Umbilical cord (tissue), 2 donors: ENCODE results near the gene DUOXA2. TPM values are rescaled to one million over a fixed set of nuclear protein-coding genes. Genes with fewer than 3 reads are reported as not detected.
"Not testable (repeated sequence)": the region's sequence is repeated elsewhere in the genome, so short reads cannot be mapped to it uniquely, and the experiment has no call there.

ENCODE experiments used
- DNase-seq: peaks from one replicate; pipeline ENCODE4 v3.0.0-alpha.2; 2015; ENCODE audit warnings: low spot score
- total RNA-seq: library from RNA; depleted of rRNA; stranded (reverse); fragments of >200 nt; gene quantifications from one replicate; pipeline ENCODE4 v1.2.3, GENCODE V29; 2014; ENCODE audit warnings: low replicate concordance; ENCODE audit not compliant: insufficient read depth

DUOXA2 gene
- 3.9 TPM for total RNA-seq

DNA sequence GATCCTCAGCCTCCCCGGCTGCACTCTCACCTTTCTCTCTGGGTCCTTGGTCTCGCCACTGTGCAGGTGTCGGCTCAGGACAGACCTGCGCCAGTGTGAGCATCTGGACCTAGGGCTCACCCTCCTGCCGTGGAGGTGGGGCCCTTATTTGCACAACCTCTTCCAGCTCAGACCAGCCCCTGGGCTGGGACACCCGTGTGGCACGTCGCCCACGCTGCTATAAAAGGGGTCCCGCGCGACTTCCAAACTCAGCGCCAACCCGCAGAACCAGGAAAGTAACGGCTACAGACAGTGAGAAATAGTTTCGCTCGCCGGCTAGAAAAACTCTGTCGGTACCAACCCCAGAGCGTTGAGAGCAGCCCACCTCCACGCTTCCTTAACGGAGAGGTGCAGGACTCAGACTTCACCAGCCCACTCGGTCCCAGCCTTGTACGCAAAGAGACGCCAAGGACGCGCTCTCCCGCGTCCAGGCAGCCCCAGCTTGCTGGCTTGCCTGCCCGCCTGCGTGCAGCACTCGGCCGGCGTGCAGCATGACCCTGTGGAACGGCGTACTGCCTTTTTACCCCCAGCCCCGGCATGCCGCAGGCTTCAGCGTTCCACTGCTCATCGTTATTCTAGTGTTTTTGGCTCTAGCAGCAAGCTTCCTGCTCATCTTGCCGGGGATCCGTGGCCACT, at the start of gene DUOXA2, which contains the start of gene DUOX2:
Gene DUOXA2 (plus strand): TSS at position 251 of the 675 bp plus-strand sequence. CDS start 280 bp downstream, at position 531.
Gene DUOX2 (minus strand): TSS at position 97 of the 675 bp plus-strand sequence. CDS start 761 bp downstream, outside the sequence.
- DNase-seq: no peak

DNA sequence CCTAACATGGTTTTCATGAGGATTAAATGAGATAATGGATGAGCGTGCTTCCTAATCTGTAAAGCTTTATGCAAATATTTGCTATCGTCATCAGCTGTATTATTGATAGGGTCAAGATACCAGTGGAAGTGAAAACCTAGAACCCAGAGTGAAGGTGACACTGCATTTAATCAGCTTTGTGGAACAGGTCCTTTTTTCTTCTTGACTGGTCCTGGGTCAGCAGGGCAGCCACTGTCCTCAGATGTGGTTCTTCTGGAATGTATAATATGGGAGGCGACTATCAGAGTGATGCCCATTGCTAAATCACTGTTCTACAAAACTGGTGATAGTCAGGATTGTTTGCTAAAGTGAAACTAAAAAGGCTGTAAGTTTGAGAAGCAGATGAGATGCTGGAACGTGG, 49.7 kb upstream of the DUOXA2 start:
- DNase-seq: no peak

DNA sequence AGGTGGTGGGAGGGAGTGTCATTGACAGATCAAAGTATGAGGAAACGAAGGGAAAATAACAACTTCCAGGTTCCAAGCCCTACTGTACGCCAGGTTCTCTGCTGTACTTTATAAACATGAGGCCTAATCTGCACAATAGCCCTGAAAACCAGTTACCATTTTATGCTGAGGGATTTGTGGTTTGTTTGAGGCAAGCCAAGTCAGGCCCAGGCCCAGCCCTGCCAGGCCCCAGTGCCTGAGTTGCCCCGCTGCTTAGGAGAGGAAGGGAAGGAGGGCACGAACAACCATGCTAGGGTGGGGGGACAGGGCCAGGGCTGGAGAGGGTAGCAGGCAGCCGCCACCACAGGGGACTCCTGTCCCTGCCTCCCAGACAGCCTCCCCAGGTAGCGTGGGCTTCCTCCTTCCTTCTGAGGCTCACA, 44.2 kb upstream of the DUOXA2 start:
- DNase-seq: not testable (repeated sequence)

DNA sequence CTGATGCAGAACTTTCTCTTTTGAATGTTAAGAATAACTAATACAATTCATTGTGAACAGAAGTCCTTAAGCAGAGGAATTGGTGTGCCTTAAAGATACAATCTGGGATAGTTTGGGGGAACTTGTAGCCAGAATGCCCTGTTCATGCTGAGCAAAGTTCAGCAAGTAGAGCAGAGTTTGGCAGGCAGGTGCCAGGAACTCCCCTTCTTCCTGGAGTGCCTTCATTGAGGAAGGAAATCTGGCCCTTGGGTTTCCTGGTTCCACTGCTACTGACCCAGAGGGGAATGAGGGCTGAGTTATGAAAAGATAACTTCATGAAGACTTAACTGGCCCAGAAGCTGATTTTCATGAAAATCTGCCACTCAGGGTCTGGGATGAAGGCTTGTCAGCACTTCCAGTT, 40.5 kb upstream of the DUOXA2 start:
- DNase-seq: not testable (repeated sequence)

DNA sequence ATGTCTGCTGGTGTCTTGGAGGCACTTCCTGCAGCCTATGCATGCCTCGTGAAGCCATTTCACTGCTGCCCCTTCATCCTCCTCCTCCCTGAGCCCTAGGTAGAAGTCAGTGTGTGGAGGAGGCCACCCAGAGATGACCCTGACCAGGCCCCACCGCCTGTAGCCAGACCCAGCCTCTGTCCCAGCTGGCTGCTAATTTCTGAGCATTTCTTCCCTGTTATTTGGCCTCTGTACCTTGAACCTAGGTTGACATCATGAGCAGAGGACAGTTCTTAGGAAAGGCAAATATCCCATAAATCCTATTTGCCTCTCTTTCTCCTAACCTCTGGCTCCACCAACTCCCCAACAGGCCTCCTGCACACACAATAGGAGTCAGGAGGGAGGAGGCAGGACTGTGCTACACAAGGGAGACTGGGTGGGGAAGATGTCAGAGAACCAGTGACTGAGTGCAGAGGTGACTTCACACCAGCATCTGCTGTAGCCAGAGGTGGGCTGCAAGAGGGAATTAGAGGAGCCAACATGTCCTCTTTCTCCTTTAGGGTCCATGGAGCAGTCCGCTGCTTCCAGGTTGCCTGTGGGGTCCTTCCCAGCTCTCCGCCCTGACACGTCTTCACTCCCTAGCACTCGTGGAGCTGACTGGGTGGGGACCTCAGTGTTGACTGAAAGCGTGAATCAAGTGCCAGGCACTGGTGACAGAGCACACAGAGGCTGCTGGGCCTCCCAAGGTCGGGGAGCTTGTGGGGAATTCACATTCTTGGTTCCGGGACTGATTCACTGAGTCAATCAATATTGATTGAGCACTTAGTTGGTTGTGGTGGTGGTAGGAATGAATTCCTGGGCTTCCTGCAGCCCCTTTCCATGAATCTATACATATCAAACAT, 38.4 kb upstream of the DUOXA2 start:
- DNase-seq: not testable (repeated sequence)

DNA sequence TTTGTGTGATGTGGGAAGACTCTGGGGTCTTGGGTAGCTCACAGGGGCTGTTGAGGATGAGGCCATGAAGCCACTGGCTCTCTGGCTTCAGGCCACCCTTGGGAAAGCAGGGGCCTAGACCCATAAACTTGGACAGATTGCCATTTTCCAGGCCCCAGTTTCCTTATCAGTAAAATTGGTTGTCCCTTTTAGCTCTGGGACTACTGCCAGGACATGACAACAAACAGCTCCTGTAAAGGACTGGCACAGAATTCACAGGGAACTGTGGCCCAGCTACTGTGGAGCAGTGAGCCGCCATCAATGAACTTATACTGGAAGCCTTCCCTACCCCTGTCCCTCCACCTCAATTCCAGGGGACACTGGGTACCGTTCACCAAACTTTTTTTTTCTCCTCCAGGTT, 36.7 kb upstream of the DUOXA2 start:
- not testable (repeated sequence) for DNase-seq

DNA sequence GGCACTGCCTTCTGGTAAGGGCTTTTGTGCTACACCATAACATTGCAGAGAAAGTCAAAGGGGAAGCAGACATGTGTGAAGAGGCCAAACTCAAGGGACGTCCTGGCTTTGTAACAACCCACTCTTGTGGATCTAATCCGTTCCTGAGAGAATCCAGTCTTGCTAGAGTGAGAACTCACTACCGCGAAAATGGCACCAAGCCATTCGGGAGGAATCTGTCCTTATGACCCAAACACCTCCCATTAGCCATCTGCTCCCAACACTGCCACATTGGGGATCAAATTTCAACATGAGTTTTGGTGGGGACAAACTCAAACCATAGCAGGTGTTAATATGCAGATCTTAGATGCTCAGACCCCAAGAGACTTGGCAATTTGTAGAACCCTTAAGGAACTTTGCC, 34.9 kb upstream of the DUOXA2 start:
- not testable (repeated sequence) for DNase-seq

DNA sequence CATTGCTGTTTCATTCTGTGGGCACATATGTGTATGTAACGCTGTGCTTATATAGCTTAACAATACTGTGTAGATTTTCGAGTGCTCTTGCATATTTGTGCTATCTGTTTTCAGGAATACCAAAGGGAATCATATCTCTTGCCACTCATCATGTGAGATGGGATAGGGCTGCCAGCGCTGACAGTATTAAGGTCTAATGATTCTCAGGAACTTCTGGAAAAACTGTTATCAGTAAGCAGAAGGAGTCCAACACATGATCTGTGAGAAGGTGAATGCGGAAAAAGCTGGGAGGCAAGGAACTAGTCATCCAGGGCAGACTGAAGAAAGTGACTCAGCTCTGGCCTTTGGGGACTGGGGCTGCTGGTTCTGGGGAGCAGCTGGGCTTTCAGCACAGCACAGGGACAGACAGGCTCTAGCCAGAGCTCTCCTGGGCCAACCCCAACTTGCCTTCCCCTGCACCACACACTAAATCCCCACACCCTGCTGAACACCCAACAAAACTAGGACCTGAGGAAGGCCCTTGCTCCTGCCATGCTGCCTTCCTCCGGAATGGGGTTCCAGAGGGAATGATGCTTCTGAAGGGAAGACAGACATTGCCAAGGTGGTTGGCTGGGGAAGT, 34.4 kb upstream of the DUOXA2 start:
- peak; percentile 52 for DNase-seq

DNA sequence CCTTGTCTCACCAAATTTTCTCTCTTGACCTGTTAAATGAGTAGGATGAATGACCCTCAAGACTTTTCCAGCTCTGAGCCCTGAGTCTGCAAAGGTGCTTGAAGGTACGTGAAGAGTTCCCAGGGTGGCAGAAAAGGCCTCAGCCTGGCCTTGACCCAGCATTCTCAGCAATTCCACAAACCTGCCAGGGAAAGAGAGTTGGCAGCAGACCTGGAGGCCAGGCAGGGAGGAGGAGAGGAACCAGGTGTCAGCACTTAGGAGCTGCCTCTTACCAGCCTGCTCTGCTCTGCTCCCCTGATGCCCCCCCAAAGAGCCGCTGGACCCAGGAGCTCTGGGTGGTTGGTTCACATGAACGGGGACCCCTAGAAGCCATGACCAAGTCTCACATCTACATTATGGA, 33.5 kb upstream of the DUOXA2 start:
- not testable (repeated sequence) for DNase-seq

DNA sequence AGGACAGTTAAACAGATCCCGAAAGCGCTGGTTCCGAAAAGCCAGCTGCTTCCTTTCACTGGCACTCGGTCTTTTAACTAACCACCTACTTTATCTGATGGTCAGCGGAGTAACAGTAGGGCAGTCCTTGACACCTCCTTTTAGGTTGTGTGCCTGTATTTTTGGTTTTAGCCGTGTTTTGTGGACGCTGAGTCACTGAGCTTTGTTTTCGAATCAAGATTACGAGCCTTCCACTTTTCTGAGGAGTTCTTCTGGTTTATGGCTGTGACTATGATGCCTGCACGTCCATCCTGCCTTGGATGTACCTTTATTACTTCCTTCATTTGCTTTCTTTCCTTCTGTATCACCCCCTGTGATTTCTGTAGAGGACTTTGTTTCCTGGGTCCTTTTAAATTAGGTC, 31.7 kb upstream of the DUOXA2 start:
- DNase-seq: not testable (repeated sequence)

DNA sequence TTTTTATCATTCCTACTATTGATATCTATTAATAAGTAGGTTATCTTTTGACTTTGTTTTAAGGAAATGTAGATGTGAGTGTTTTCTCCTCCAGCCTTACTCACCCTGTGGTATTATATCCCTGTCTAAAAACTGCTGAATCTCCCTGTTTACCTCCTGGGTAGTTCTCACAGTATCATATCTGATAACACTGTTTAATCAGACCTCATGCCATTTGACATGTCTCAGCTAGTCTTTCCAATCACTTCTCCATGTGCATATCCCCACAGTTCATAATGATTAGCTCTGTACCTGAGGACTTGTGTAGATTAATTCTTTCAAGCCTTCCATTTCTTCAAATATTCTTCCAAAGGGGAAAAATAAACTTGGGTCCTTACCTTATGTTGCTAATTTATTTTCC, 30.9 kb upstream of the DUOXA2 start:
- DNase-seq: no peak

DNA sequence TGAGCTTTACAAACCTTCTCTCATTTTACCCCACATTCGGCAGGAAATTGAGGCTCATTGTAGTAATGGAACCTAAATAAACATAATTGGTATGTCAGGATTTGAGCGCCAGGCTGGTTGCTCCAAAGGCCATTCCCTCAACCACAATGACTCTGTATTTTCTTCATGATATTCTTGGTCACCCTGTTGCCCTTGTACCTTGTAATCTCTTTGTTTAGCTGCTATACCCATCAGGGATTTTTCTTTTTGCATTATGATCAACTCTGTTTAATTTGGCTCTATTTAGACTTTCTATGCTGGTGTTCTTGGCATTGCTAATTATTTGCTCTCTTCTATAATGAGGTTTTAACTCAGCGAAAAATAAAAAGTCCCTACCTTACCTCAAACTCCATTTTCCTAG, 30.0 kb upstream of the DUOXA2 start:
- no peak for DNase-seq

DNA sequence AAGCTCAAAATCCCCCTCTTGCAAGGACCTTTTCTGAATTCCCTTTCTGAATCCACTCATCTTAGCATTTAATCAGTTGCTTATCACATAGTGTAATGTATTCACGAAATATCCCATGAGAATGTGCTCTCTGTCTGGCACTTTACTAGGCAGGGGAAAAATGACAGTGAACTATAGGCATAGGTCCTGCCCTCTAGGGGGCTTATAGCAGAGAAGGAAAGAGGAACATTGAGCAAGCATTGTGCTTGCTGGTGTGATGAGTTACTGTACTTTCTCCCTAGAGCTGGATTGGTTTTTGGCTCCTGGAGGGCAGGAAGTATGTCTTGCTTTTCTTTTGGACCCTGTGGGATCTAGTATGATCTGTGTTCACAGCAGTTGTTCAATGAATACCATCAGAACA, 26.6 kb upstream of the DUOXA2 start:
- DNase-seq: peak; percentile 34

DNA sequence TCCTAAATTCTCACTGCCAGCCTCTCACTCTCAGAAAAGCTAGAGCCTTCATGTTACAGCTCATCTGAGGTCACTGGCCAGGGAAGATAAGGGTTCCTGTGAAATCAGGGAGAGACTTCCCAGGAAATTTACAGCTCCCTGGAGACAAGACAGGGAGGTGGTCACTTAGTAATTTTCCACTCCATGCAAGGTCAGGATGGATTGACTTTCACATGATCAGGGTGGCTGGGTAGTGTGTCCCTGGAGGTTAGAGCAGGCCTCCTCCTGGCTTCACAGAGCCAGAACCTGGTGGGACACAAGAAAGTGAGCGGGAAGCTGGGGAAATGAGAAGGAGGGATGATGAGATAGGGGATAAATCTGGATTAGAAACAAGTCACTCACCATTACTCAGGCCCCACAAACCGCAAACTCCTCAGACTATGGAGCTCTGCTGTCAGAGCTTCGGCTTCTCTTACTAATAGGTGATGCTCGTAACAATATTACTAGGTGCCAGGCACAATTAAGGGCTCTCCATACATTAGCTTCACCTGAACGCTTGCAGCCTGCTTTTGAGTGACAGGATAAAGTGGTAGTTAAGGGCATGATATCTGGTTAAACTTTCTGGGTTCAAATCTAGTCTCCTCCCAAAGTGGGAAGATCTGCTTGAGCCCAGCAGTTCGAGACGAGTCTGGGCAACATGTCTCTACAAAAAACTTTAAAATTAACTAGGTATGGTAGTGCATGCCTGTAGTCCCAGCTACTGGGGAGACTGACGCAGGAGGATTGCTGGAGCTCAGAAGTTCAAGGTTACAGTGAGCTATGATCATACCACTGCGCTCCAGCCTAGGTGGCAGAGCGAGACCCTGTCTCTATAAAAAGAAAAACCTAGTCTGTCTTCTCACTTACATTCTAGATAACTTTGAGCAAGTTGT, 25.1 kb upstream of the DUOXA2 start:
- DNase-seq: peak; percentile 85

DNA sequence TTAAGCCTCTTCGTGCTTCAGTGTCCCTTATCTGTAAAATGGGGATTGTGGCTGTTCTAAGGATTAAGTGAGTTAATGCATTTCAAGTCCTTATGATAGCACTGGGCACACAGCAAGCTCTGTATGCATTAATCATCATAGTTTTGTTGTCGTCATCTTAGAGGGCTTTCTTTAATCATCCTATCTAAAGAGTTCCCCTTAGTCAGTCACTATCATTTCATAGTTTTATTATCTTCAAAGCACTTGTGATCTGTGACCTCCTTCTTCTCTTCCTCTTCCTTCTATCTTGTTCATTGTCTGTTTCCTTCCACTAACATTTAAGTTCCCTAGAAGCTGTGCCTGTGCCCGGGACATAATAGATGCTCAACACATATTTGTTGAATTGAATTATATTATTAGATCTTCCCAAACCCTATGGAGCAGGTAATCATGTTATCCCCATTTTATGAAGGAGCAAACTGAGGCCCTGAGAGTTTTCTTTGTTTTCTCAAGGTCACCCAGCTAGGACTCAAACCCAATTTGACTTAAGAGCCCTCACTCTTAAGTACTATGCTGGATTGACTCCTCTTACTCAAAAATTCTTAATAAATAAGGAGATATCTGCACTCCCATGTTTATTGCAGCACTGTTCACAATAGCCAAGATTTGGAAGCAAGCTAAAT, 24.3 kb upstream of the DUOXA2 start:
- DNase-seq: peak; percentile 94

DNA sequence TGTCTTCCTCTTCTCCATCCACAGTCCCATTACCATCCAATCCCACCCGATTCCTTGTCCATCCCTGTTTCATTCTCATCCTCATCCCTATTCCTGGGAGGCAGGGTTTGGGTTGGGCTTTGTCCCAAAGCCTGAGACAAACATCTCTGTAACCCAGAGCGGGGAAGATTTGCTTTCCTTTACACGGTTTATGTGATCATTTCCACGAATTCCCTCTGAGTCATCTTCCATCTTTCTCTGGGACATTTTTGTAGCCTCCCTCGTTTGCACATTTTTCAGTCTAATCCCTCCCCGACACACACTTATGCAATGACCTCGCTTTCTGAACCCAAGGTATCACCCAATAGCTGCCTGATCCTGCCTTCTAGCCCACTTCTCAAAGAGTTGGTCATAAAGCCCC, 23.0 kb upstream of the DUOXA2 start:
- DNase-seq: peak; percentile 72

DNA sequence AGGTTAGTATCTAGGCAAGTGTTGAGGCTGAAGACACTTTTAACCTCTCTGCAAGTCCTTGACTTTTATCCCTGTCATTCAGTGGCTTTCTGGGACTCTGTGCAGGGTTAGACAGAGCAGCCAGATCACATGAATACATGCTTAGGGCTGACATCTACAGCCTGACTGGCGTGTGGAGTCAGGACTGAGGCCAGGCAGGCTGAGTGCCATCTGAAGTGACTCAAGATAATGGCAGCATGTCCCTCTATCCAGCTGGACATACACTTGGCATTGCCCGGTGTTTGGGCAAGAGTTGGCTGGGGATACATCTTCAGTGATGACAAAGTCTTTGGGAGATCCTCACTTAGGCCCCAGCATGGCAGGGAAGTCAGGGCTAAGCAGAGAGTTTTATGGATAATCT, 22.6 kb upstream of the DUOXA2 start:
- no peak for DNase-seq

DNA sequence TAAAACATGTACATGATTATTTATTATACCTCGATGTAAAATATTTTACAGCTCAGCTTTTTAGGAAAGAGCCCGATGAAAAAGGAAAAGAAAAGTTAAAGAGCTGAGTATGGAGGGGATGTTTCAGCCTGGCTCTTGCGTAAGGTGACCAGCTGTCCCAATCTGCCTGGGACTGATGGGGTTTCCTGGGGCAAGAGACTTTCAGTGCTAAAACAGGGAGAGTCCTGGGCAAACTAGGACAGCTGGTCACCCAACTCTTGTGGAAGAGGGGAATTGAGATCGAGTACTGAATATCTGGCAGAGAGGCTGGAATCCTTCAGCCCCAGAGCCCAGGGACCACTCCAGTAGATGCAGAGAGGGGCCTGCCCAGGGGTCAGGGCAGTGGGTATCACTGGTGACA, 21.1 kb upstream of the DUOXA2 start:
- DNase-seq: no peak

DNA sequence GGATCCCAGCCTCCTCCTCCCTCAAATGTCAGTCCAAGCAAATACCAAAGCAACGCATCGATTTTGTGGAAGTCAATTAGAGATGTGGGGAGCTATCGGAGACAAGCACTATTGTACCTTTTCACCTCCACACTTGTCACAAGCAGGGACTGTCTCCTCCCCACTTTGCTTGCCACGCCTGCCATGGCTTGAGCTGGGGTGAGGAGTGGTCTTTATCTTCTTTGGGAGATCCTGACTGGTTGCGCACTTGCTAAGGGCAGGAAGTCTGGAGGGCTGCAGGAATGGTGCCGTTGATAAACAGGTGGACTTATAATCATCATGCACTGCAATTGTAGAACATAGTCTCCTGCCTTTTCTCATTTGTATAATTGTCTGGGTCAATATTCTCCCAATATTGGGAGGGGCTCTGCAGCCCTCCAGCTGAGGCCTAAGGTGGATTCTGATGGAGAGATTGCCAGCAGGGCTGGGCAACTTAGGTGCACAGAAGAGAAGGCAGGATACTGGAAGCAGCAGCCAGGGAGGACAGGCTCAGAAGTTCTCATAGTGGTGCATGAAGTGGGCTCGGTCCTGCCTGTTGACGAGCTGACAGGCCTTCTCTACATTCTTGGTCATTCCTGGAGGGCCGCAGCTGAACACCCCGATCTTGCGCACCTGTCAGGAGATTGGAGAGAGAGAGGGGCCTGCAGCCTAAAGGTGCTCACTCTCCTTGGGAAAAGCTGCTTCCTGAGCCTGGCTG, 20.3 kb upstream of the DUOXA2 start:
- DNase-seq: no peak

DNA sequence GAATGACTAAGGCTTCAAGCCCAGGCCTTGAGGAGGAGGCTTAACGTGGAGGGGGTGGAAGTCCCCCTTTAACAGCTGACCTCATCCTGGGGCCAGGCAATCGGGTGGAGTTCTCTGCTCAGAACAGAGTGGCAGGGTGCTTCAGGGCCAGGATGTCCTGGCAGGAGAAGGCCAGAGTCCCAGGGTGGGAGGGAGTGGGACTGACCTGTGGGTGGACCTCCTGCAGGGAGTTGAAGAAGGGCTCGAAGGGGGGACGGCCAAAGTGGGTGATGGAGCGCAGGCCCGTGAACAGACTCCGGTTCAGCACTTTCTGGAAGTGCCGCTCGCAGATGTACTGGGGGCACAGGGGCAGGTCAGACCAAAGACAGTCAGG, 19.8 kb upstream of the DUOXA2 start:
- peak; percentile 64 for DNase-seq
